Nephron progenitor cell (in vitro differentiated cells): Measurements from ENCODE around the gene ENO2.
A peak's percentile ranks its signal among the peaks of the same experiment; 100 is the strongest.
"Not testable (repeated sequence)": the region's sequence is repeated elsewhere in the genome, so short reads cannot be mapped to it uniquely, and the experiment has no call there.

Source experiments
- DNase-seq: peaks from one replicate; pipeline ENCODE4 v3.0.0; 2021
- H3K27ac Mint-ChIP-seq: 2 replicates; pipeline ENCODE4 v1.8.0; 2021; ENCODE audit warnings: mild to moderate bottlenecking, moderate library complexity, mixed read lengths
- H3K27me3 Mint-ChIP-seq: 2 replicates; pipeline ENCODE4 v1.8.0; 2021; ENCODE audit warnings: mild to moderate bottlenecking, low read depth, mixed read lengths; ENCODE audit not compliant: poor library complexity
- H3K36me3 Mint-ChIP-seq: 2 replicates; pipeline ENCODE4 v1.8.0; 2021; ENCODE audit warnings: low read depth, mixed read lengths
- H3K4me1 Mint-ChIP-seq: 2 replicates; pipeline ENCODE4 v1.8.0; 2021; ENCODE audit warnings: mixed read lengths
- H3K4me3 Mint-ChIP-seq: 2 replicates; pipeline ENCODE4 v1.8.0; 2021; ENCODE audit warnings: mild to moderate bottlenecking, moderate library complexity, mixed read lengths
- H3K9me3 Mint-ChIP-seq: 2 replicates; pipeline ENCODE4 v1.8.0; 2021; ENCODE audit warnings: mild to moderate bottlenecking, moderate library complexity, mixed read lengths
- CTCF ChIP-seq: fragments of 200-600 bp; sonication (generic); IDR thresholded peaks from 2 replicates; pipeline ENCODE4 v1.5.0; 2021; ENCODE audit warnings: antibody characterized with exemption

The ENO2 gene

GRCh38 chr12:6868211-6869048 lies 46.0 kb upstream of the ENO2 start:
- Mint-ChIP-seq H3K27ac (peak overlapping the region; percentile 93), H3K27me3 (peaks cover 4% of the 10 kb centered on the region), H3K4me3 (peak overlapping the region; percentile 94), H3K4me1 (peaks cover 58% of the 10 kb centered on the region), H3K36me3 (peaks cover 52% of the 10 kb centered on the region), H3K9me3 (no peaks in the 10 kb centered on the region)
- TF ChIP-seq CTCF: no peak
- DNase-seq: no peak

- H3K27me3 Mint-ChIP-seq: peaks cover 4% of the 10 kb centered on the region
- TF ChIP-seq CTCF: peak; percentile 94
- no peaks in the 10 kb centered on the region for H3K9me3 Mint-ChIP-seq
- H3K4me1 Mint-ChIP-seq: peaks cover 63% of the 10 kb centered on the region
- peak overlapping the region; percentile 93 for H3K27ac Mint-ChIP-seq
- H3K4me3 Mint-ChIP-seq: peak overlapping the region; percentile 94
- H3K36me3 Mint-ChIP-seq: peaks cover 45% of the 10 kb centered on the region
- peak; percentile 91 for DNase-seq
These were observed 45.0 kb upstream of the ENO2 start for GRCh38 chr12:6869049-6870021.

GRCh38 chr12:6870304-6870703 lies 44.1 kb upstream of the ENO2 start:
- peak overlapping the region; percentile 94 for H3K4me3 Mint-ChIP-seq
- peak overlapping the region; percentile 67 for H3K27ac Mint-ChIP-seq

GRCh38 chr12:6871052-6871957 lies 43.1 kb upstream of the ENO2 start:
- TF ChIP-seq CTCF: no peak
- no peak for DNase-seq
- peaks cover 52% of the 10 kb centered on the region for H3K4me1 Mint-ChIP-seq

More at GRCh38 chr12:6870304-6870703, 44.1 kb upstream of the ENO2 start:
- Mint-ChIP-seq H3K36me3 (peaks cover 36% of the 10 kb centered on the region), H3K4me1 (peaks cover 60% of the 10 kb centered on the region)
- DNase-seq, H3K27me3 Mint-ChIP-seq, H3K9me3 Mint-ChIP-seq: not testable (repeated sequence)

GRCh38 chr12:6872073-6873048 lies 42.0 kb upstream of the ENO2 start:
- Mint-ChIP-seq H3K36me3 (peaks cover 45% of the 10 kb centered on the region), H3K4me1 (peaks cover 48% of the 10 kb centered on the region), H3K4me3 (peak overlapping the region; percentile 89), H3K27ac (peak overlapping the region; percentile 38), H3K27me3 (no peaks in the 10 kb centered on the region), H3K9me3 (no peaks in the 10 kb centered on the region)
- peak; percentile 95 for TF ChIP-seq CTCF
- peak; percentile 93 for DNase-seq

More at GRCh38 chr12:6871052-6871957, 43.1 kb upstream of the ENO2 start:
- Mint-ChIP-seq H3K4me3 (peak overlapping the region; percentile 89), H3K27ac (peak overlapping the region; percentile 38), H3K36me3 (peaks cover 35% of the 10 kb centered on the region), H3K9me3 (no peaks in the 10 kb centered on the region), H3K27me3 (peaks cover 3% of the 10 kb centered on the region)
